Measurements from ENCODE around the gene MCTP1. TPM values are rescaled to one million over a fixed set of nuclear protein-coding genes. Genes with fewer than 3 reads are reported as not detected.
A peak's percentile ranks its signal among the peaks of the same experiment; 100 is the strongest.

MCTP1 gene
- total and polyA plus RNA-seq, 2 donors from 2014 or later, result 1.4 to 19.3 TPM

GRCh38 chr5:95327211-95327610 is 42.3 kb upstream of the MCTP1 start:
- intact Hi-C loops (cut with DNase I), result no loop called here
- Histone ChIP-seq H3K27ac (ENCODE audit: low read depth in 2 of 2, low read length in 2 of 2) (no peak overlapping the region), H3K4me1 (ENCODE audit: control insufficient read depth in 2 of 3, insufficient read depth in 2 of 3, low read depth in 1 of 3, low read length in 3 of 3) (no peaks in the 10 kb centered on the region), H3K4me3 (ENCODE audit: low read length in 3 of 3) (no peak overlapping the region), H3K9me3 (ENCODE audit: control insufficient read depth in 2 of 3, insufficient read depth in 1 of 3, low read length in 3 of 3) (no peaks in the 10 kb centered on the region), H3K27me3 (ENCODE audit: control insufficient read depth, insufficient read depth, low read length) (no peaks in the 10 kb centered on the region), H3K9ac (ENCODE audit: low read length in 3 of 3) (no peak overlapping the region), H3K36me3 (ENCODE audit: control insufficient read depth in 2 of 3, insufficient read depth in 3 of 3, low read length in 3 of 3) (no peaks in the 10 kb centered on the region)
- FAIRE-seq (no peak), DNase-seq (no peak)
- TF ChIP-seq, protein P1, sequence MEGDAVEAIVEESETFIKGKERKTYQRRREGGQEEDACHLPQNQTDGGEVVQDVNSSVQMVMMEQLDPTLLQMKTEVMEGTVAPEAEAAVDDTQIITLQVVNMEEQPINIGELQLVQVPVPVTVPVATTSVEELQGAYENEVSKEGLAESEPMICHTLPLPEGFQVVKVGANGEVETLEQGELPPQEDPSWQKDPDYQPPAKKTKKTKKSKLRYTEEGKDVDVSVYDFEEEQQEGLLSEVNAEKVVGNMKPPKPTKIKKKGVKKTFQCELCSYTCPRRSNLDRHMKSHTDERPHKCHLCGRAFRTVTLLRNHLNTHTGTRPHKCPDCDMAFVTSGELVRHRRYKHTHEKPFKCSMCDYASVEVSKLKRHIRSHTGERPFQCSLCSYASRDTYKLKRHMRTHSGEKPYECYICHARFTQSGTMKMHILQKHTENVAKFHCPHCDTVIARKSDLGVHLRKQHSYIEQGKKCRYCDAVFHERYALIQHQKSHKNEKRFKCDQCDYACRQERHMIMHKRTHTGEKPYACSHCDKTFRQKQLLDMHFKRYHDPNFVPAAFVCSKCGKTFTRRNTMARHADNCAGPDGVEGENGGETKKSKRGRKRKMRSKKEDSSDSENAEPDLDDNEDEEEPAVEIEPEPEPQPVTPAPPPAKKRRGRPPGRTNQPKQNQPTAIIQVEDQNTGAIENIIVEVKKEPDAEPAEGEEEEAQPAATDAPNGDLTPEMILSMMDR (IDR thresholded peaks at IDR 0.05; ENCODE audit: borderline replicate concordance, extremely low read depth, insufficient read depth), result no peak

GRCh38 chr5:95317687-95318086 is 32.8 kb upstream of the MCTP1 start:
- H3K4me3 ChIP-seq (ENCODE audit: low read length in 3 of 3), result no peak overlapping the region
- no peaks in the 10 kb centered on the region for H3K36me3 ChIP-seq (ENCODE audit: control insufficient read depth in 2 of 3, insufficient read depth in 3 of 3, low read length in 3 of 3)
- H3K27me3 ChIP-seq (ENCODE audit: control insufficient read depth, insufficient read depth, low read length), result no peaks in the 10 kb centered on the region
- no peaks in the 10 kb centered on the region for H3K9me3 ChIP-seq (ENCODE audit: control insufficient read depth in 2 of 3, insufficient read depth in 1 of 3, low read length in 3 of 3)
- no peak for FAIRE-seq
- intact Hi-C loops (cut with DNase I), result no loop called here
- TF ChIP-seq, protein P1 (IDR thresholded peaks at IDR 0.05; ENCODE audit: borderline replicate concordance, extremely low read depth, insufficient read depth), result no peak
- no peak overlapping the region for H3K9ac ChIP-seq (ENCODE audit: low read length in 3 of 3)
- DNase-seq, result no peak
- H3K27ac ChIP-seq (ENCODE audit: low read depth in 2 of 2, low read length in 2 of 2), result no peak overlapping the region
- H3K4me1 ChIP-seq (ENCODE audit: control insufficient read depth in 2 of 3, insufficient read depth in 2 of 3, low read depth in 1 of 3, low read length in 3 of 3), result no peaks in the 10 kb centered on the region

GRCh38 chr5:95317085-95317484 is 32.2 kb upstream of the MCTP1 start:
- Histone ChIP-seq H3K36me3 (ENCODE audit: control insufficient read depth in 2 of 3, insufficient read depth in 3 of 3, low read length in 3 of 3) (no peaks in the 10 kb centered on the region), H3K27ac (ENCODE audit: low read depth in 2 of 2, low read length in 2 of 2) (no peak overlapping the region), H3K4me1 (ENCODE audit: control insufficient read depth in 2 of 3, insufficient read depth in 2 of 3, low read depth in 1 of 3, low read length in 3 of 3) (no peaks in the 10 kb centered on the region), H3K9ac (ENCODE audit: low read length in 3 of 3) (no peak overlapping the region), H3K4me3 (ENCODE audit: low read length in 3 of 3) (no peak overlapping the region), H3K9me3 (ENCODE audit: control insufficient read depth in 2 of 3, insufficient read depth in 1 of 3, low read length in 3 of 3) (no peaks in the 10 kb centered on the region), H3K27me3 (ENCODE audit: control insufficient read depth, insufficient read depth, low read length) (no peaks in the 10 kb centered on the region)
- DNase-seq (no peak), FAIRE-seq (no peak)
- TF ChIP-seq, protein P1 (IDR thresholded peaks at IDR 0.05; ENCODE audit: borderline replicate concordance, extremely low read depth, insufficient read depth), result no peak
- intact Hi-C loops (cut with DNase I), result no loop called here

- no peak overlapping the region for H3K27ac ChIP-seq (ENCODE audit: low read depth in 2 of 2, low read length in 2 of 2)
- H3K9me3 ChIP-seq (ENCODE audit: control insufficient read depth in 2 of 3, insufficient read depth in 1 of 3, low read length in 3 of 3), result no peaks in the 10 kb centered on the region
- no peak overlapping the region for H3K9ac ChIP-seq (ENCODE audit: low read length in 3 of 3)
- H3K27me3 ChIP-seq (ENCODE audit: control insufficient read depth, insufficient read depth, low read length), result no peaks in the 10 kb centered on the region
- peak in 1 of 5 donors; percentile 12 for DNase-seq
- TF ChIP-seq, protein P1 (IDR thresholded peaks at IDR 0.05; ENCODE audit: borderline replicate concordance, extremely low read depth, insufficient read depth), result no peak
- no peak overlapping the region for H3K4me3 ChIP-seq (ENCODE audit: low read length in 3 of 3)
- intact Hi-C loops (cut with DNase I), result no loop called here
- H3K36me3 ChIP-seq (ENCODE audit: control insufficient read depth in 2 of 3, insufficient read depth in 3 of 3, low read length in 3 of 3), result no peaks in the 10 kb centered on the region
- H3K4me1 ChIP-seq (ENCODE audit: control insufficient read depth in 2 of 3, insufficient read depth in 2 of 3, low read depth in 1 of 3, low read length in 3 of 3), result no peaks in the 10 kb centered on the region
- no peak for FAIRE-seq
Observed at GRCh38 chr5:95304711-95305110, 19.8 kb upstream of the MCTP1 start.

All from kidney (tissue), 14 donors.